AG04449 (cell line): Measurements from ENCODE around the gene SH3PXD2B.
"Not testable (repeated sequence)": the region's sequence is repeated elsewhere in the genome, so short reads cannot be mapped to it uniquely, and the experiment has no call there.

Experiments
- CTCF ChIA-PET: fragments of 350-600 bp; formaldehyde crosslinking; extraction: SDS; loops from one replicate; lab custom pipeline; 2021; ENCODE audit warnings: antibody characterized with exemption; lab: Yijun Ruan, JAX
- POLR2A ChIA-PET: fragments of 400-600, 350-600 bp; formaldehyde crosslinking; extraction: SDS; loops from one replicate; lab custom pipeline; 2020; ENCODE audit warnings: antibody characterized with exemption, inconsistent platforms; lab: Yijun Ruan, JAX
- DNase-seq: peaks from one replicate; pipeline ENCODE4 v3.0.0-alpha.2; 2010; ENCODE audit warnings: low read depth, low spot score
- H3K4me3 ChIP-seq: 2 replicates; pipeline ENCODE4 v1.5.1; 2011; ENCODE audit warnings: low read depth, mild to moderate bottlenecking, control low read depth, low read length
- TF ChIP-seq, protein P1 (sequence below): IDR thresholded peaks from one replicate; pipeline ENCODE4 v1.5.1; 2011; ENCODE audit warnings: mild to moderate bottlenecking, moderate library complexity, low read length, control low read depth, inconsistent platforms; ENCODE audit not compliant: insufficient read depth; ENCODE audit errors: missing control alignments

SH3PXD2B gene

DNA sequence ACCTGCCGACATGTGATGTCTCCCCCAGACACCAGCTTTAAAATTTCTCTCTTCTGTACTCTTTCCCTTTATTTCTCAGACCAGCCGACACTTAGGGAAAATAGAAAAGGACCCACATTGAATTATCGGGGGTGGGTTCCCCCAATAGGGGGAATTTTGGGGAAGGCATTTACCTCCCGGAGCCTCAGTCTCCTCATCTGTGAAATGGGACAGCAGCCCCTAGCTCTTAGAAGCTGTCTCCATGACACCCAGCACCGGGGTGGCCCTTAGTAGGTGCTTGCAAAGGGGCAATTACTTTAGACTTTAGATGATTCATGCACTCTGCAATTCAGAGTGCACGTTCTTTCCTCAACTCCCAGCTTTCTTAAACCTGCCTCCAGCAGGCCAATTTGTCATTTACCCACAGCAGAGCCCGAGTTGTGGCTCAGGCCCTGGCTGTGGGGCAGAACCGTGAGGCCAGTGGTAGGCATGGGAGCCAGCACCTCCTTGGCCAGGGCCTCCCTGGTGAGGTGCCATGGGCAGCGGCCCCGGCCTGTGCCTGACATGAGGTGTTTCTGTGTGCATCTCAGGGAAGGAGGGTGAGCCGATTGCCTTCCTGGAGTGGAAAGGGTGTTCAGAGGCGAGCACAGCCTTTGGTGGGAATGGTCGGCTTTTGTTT, 51.7 kb downstream of the SH3PXD2B start:
- TF ChIP-seq, protein P1, sequence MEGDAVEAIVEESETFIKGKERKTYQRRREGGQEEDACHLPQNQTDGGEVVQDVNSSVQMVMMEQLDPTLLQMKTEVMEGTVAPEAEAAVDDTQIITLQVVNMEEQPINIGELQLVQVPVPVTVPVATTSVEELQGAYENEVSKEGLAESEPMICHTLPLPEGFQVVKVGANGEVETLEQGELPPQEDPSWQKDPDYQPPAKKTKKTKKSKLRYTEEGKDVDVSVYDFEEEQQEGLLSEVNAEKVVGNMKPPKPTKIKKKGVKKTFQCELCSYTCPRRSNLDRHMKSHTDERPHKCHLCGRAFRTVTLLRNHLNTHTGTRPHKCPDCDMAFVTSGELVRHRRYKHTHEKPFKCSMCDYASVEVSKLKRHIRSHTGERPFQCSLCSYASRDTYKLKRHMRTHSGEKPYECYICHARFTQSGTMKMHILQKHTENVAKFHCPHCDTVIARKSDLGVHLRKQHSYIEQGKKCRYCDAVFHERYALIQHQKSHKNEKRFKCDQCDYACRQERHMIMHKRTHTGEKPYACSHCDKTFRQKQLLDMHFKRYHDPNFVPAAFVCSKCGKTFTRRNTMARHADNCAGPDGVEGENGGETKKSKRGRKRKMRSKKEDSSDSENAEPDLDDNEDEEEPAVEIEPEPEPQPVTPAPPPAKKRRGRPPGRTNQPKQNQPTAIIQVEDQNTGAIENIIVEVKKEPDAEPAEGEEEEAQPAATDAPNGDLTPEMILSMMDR: no peak
- ChIA-PET POLR2A (no interaction called here), CTCF (interaction anchor here (1.4 kb wide), 1 partner anchor 48 kb away, joined by 4 read pairs; no protein-coding TSS in a partner anchor)
- DNase-seq: no peak
- no peak overlapping the region for H3K4me3 ChIP-seq

- CTCF ChIA-PET, DNase-seq, H3K4me3 ChIP-seq, POLR2A ChIA-PET: not testable (repeated sequence)
Observed at GRCh38 chr5:172402031-172402430, 52.3 kb downstream of the SH3PXD2B start.

- ChIA-PET CTCF (no interaction called here), POLR2A (no interaction called here)
- no peak for DNase-seq
- TF ChIP-seq, protein P1: no peak
- H3K4me3 ChIP-seq: no peak overlapping the region
Observed at GRCh38 chr5:172399826-172400225, 54.5 kb downstream of the SH3PXD2B start.

GRCh38 chr5:172399336-172399735, 55.0 kb downstream of the SH3PXD2B start:
- TF ChIP-seq, protein P1: no peak
- DNase-seq: no peak
- ChIA-PET POLR2A (no interaction called here), CTCF (no interaction called here)
- no peak overlapping the region for H3K4me3 ChIP-seq

DNA sequence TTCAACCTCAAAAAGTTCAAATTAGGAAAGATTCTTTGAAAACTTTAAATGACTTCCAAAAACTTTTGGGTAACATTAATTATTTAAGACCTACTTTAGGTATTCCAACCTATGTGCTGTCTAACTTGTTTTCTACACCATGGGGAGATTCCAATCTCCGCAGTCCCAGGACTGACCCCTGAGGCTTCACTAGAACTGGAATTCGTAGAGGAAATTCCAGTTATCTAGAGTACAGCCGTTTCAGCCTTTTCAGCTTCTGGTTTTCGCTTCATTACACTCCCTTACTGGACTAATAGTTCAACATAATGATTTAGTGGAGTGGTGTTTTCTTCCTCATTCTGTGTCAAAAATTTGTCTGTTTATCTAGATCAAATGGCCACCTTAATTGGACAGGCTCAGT, 55.7 kb downstream of the SH3PXD2B start:
- H3K4me3 ChIP-seq, POLR2A ChIA-PET, CTCF ChIA-PET, DNase-seq: not testable (repeated sequence)

GRCh38 chr5:172396994-172397393, 57.3 kb downstream of the SH3PXD2B start:
- H3K4me3 ChIP-seq, DNase-seq, POLR2A ChIA-PET: not testable (repeated sequence)
- CTCF ChIA-PET: interaction anchor here (0.6 to 0.9 kb wide), 2 partner anchors 26 to 638 kb away, joined by 3 to 4 read pairs; no protein-coding TSS in a partner anchor

DNA sequence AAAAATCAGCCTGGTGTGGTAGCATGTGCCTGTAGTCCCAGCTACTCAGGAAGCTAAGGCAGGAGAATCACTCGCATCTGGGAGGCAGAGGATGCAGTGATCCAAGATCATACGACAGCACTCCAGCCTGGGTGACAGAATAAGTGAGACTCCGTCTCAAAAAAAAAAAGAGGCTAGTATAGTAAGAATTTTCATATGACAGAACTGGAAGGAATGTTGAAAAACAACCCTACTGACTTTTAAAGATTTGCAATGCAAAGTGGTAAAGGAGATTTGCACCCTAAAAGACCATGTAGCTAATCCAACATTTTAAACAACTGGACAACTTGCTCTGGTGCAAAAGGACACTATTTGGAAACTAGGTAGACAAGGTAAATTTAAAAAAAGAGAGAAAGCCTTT, 58.1 kb downstream of the SH3PXD2B start:
- POLR2A ChIA-PET: no interaction called here
- no peak overlapping the region for H3K4me3 ChIP-seq
- CTCF ChIA-PET: interaction anchor here (0.6 to 1.0 kb wide), 4 partner anchors 13 to 638 kb away, joined by 3 to 4 read pairs (median 3); no protein-coding TSS in a partner anchor
- TF ChIP-seq, protein P1: no peak
- DNase-seq: no peak

DNA sequence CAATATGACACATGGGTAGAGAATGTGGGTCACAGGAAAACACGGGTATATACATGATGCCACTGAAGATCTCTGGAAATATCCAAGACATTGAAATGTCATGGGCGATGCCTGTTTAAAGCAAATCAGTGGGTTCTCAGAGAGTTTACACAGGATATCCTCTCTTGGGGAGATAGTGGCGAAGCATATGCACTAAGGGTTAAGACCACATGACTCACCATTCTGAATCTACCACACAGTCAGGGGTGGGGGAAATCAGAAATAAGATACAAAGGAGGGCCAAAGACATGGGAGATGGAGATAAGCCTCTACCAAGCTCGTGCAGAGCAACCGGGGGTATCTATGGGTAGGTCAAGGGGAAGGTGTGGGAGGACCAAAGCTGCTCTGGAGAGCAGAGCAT, 58.8 kb downstream of the SH3PXD2B start:
- no peak for DNase-seq
- POLR2A ChIA-PET: no interaction called here
- CTCF ChIA-PET: interaction anchor here (0.9 to 1.0 kb wide), 2 partner anchors 14 to 56 kb away, joined by 3 read pairs; no protein-coding TSS in a partner anchor
- H3K4me3 ChIP-seq: no peak overlapping the region
- TF ChIP-seq, protein P1: no peak
